ENCODE measurements around the gene STYXL1. TPM values are rescaled to one million over a fixed set of nuclear protein-coding genes. Genes with fewer than 3 reads are reported as not detected.
A peak's percentile ranks its signal among the peaks of the same experiment; 100 is the strongest.

Gene STYXL1
- total RNA-seq, 1 donor from 2014 or later, result 51.4 TPM

- peak; percentile 18 for DNase-seq (ENCODE audit: low read depth)
These were observed 54.0 kb downstream of the STYXL1 start for GRCh38 chr7:75993689-75994387.

- DNase-seq (ENCODE audit: low read depth), result no peak
These were observed 55.6 kb downstream of the STYXL1 start for GRCh38 chr7:75992083-75992755.

GRCh38 chr7:75991531-75992082 is 56.2 kb downstream of the STYXL1 start:
- no peak for DNase-seq (ENCODE audit: low read depth)

- no peak for DNase-seq (ENCODE audit: low read depth)
These were observed 58.1 kb downstream of the STYXL1 start for GRCh38 chr7:75989500-75990388.

DNA sequence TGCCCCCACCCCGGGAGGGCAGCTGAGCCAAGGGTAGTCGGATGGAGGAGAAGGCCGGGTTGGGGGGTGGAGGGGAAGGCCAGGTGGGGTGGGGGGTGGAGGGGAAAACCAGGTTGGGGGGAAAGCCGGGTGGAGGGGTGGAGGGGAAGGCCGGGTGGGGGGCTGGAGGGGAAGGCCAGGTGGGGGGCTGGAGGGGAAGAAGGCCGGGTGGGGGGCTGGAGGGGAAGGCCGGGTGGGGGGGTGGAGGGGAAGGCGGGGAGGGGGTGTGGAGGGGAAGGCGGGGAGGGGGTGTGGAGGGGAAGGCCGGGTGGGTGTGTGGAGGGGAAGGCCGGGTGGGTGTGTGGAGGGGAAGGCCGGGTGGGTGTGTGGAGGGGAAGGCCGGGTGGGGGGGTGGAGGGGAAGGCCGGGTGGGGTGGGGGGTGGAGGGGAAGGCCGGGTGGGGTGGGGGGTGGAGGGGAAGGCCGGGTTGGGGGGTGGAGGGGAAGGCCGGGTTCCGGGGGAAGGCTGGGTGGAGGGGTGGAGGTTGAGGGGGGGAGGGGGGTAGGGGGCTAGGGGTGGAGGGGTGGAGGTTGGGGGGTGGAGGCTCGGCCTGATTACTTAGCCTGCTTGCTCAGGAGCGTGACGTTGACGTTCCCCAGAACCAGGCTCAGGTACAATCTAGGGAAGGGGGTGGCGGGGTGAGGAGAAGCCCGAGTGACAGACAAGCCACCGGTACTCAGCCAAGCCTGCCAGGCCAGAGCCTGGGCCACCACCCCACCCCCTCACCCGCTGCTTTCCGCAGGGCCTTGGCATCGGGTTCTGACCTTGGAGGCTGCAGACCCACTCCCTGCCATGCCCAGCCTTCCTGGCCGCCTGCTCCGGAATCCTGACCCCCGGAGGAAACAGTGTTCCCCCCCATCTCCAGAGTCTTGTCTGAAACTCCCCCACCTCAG is 59.0 kb downstream of the STYXL1 start:
- DNase-seq (ENCODE audit: low read depth), result no peak

DNA sequence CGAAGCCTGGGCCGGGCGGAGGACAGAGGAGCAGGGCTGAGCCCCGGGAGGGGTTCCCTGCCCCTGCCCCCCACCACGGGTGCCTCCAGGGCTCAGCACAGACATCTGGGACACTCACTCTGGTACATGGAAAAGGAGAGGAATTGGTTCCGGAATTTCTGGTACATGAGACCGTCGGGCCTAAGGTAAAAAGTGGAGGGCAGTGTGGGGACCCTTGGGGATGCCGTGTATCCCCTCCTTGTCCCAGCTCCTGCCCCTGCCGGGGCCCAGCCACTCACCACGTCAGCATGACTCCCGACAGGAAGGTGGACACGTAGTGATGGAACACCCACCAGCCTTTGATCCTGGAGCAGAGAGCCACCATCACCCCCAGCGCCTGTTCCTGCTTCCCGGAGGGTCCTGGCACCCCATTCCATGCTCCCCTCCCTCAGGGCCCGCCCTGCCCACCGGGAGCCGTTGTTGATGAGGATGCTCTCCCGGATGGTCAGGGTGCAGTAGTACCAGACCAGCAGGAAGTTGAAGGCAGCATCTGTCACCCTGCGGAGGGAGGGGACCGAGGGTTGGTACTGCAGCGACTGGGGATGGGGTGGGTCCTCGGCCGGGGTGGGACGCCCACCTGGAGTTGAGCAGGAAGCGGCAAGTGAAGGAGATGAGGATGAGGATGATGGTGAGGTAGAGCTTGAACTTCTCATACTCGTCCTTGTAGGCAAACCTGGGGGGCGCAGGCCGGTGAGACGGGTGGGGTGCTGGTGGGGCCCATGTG is 59.8 kb downstream of the STYXL1 start:
- DNase-seq (ENCODE audit: low read depth), result no peak

DNA sequence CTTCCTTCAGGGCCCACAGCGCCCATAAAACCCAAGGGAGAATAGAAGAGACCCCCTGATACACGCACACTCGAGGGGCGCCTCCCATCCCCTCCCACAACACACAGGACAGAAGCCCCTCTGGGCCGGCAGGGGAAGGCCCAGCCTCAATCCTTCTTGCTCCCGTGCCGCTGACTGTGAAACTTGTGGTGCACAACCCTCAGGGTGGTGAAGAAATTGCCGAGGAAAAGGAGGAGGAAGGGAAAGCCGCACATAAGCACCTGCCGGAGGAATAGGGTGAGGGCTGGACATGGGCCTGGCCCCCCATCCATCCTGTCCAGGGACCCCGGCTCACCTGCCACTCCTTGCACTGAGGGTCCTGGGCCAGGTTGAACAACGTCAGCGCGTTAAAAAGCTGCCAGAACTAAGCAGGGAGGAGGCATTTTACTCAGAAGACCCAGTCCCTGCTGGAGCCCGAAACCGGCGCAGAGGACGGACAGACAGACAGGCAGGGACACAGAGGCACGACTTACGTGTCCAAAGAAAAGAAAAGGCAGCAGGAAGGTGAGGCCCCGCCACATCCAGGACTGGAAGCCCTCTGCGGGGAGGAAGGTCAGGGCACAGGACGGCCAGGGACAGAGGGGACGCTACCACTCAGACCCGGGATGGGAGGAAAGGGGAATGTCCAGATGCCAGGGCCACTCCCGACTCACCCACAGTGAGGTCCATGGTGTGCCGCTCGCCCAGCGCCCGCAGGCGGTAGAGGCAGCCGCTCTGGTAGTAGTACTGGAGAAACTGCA is 60.6 kb downstream of the STYXL1 start:
- no peak for DNase-seq (ENCODE audit: low read depth)

- DNase-seq (ENCODE audit: low read depth), result no peak
These were observed 61.5 kb downstream of the STYXL1 start for GRCh38 chr7:75986147-75986781.

DNA sequence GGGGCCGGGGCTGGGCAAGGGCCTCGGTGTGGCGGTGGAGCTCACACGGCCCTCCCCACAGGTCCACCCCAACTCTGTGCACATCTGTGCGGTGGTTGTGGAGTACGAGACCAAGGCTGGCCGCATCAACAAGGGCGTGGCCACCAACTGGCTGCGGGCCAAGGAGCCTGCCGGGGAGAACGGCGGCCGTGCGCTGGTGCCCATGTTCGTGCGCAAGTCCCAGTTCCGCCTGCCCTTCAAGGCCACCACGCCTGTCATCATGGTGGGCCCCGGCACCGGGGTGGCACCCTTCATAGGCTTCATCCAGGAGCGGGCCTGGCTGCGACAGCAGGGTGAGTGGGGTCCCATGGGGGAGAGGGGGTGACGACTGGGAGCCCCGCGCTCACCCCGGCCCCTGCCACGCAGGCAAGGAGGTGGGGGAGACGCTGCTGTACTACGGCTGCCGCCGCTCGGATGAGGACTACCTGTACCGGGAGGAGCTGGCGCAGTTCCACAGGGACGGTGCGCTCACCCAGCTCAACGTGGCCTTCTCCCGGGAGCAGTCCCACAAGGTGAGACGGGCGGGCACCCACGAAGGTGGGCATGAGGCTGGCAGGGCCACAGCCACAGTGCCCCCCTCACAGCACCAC is 62.2 kb downstream of the STYXL1 start:
- no peak for DNase-seq (ENCODE audit: low read depth)

- DNase-seq (ENCODE audit: low read depth), result no peak
These were observed 62.7 kb downstream of the STYXL1 start for GRCh38 chr7:75985009-75985517.

DNA sequence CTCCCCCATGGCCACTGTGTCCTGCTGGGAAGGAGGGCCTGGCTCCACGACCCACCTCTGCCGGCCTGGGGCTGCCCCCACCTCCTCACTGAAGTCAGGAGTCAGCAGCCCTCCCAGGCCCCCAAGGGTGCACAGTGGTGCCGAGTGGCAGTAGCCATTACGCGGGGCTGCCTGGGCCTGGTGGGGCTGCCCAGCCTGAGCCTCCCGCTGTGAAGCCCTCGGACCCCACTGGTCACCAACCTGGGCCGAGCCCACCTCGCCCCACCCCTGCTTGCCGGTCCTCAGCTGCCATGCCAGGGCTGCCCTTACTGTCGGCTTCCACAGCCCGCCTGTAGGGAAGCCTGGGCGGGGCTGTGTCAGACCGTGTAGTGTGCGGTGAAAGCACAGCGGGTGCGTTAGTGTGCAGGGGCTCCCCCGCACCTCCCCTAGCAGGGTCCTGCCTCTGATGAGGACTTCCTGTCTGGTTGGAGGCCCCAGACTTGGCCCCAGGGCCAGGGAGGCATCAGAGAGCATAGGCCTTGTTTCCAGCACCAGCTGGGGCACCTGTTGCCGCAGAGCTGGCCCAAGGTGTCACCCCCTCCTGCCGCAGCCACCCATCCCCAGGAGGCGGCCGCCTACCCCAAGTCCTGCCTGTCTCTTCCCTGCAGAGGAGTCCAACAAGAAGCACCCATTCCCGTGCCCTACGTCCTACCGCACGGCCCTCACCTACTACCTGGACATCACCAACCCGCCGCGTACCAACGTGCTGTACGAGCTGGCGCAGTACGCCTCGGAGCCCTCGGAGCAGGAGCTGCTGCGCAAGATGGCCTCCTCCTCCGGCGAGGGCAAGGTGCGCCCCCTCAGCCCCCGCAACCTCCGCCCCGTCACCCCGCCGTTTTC is 63.4 kb downstream of the STYXL1 start:
- DNase-seq (ENCODE audit: low read depth), result no peak

GRCh38 chr7:75983471-75984129 is 64.2 kb downstream of the STYXL1 start:
- DNase-seq (ENCODE audit: low read depth), result no peak

DNA sequence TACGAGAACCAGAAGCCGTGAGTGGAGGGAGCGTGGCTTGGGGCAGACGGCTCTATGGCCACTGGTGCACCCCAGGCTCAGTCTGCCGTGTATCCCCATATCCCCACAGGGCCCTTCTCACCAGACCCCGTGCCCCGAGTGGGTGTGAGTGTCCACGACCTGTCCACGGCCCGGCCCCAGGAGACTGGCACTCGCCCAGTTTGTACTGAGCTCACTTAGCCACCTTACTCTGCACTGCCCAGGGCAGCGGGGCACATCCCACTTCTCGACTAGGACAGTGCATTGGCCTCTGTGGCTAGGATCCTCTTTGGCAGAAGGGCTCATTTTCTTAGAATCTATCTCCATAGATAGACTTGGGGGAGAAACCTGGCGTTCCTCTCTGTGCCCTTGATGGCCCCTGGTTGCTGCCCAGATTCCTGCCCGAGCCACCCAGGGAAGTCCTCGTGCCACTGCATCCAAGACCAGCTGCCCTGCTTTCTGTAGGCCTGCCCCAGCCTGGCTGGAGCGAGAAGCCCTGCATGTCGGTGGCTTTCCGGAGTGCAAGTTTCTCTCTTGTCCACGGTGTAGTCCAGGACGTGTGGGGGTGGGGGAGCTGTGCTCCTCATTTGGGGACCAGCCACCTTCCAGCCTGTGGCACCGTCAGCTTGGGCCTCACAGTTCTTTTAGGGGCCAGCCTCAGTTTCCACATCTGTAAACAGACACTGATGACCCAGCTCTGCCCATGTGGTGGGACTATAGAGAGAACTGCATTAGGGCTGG is 65.3 kb downstream of the STYXL1 start:
- DNase-seq (ENCODE audit: low read depth), result no peak

DNA sequence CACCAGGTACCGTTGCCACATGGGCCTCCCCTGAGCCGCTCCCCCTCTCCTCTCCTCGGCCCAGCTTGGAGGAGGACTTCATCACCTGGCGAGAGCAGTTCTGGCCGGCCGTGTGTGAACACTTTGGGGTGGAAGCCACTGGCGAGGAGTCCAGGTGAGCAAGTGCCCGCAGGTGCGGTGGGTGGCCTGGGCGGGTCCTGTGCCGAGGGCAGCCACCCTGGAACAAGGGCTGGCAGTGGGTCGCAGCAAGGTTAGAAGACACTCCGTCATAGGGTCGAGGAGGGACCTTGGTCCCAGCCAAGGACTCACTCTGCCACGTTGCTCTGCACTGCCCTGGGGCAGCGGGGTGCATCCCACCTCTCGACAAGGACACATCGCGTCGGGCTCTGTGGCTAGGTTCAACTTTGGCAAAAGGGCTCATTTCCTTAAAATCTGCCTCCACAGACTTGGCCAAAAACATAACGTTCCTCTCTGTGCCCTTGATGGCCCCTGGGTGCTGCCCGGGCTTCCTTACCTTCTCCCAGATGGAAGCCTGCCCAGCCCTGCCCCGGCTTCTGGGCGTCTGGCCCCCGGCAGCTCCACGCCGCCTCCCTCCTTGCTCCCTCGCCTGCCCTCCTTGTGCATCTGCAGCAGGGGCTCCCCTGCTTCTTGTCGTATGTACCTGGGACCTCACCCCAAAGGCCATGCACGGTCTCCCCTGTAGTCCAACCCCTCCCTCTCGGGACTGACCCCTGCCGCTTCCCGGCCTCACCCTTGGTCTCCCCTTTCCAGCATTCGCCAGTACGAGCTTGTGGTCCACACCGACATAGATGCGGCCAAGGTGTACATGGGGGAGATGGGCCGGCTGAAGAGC is 66.1 kb downstream of the STYXL1 start:
- no peak for DNase-seq (ENCODE audit: low read depth)

GRCh38 chr7:75981203-75981452 is 66.7 kb downstream of the STYXL1 start:
- DNase-seq (ENCODE audit: low read depth), result no peak
